HEK293 (cell line): Measurements from ENCODE around the gene TBC1D9B.

Experiments
- CTCF ChIA-PET: fragments of 350-600 bp; formaldehyde crosslinking; extraction: SDS; loops from one replicate; lab custom pipeline; 2021; ENCODE audit warnings: antibody characterized with exemption; lab: Yijun Ruan, JAX
- POLR2A ChIA-PET: fragments of 300-600 bp; formaldehyde crosslinking; extraction: SDS; loops from one replicate; lab custom pipeline; 2020; ENCODE audit warnings: antibody characterized with exemption, inconsistent platforms; lab: Yijun Ruan, JAX
- H3K27ac ChIP-seq: fragments of 200-500 bp; sonication (Bioruptor generic); 2 replicates; pipeline ENCODE4 v1.5.1; 2014; ENCODE audit warnings: low read depth, low read length, control low read depth, inconsistent platforms; ENCODE audit errors: extremely low read depth
- H3K36me3 ChIP-seq, 2 experiments: fragments of 200-500 bp in 1 of 2; sonication (Bioruptor generic) in 1 of 2; 1 replicate in 1 of 2; 2 replicates in 1 of 2; pipeline ENCODE4 v1.5.1; 2014 to 2017; ENCODE audit warnings: inconsistent platforms in 2 of 2, low read length in 2 of 2; ENCODE audit not compliant: control insufficient read depth in 2 of 2, insufficient read depth in 1 of 2
- H3K4me1 ChIP-seq: fragments of 200-500 bp; sonication (Bioruptor generic); 2 replicates; pipeline ENCODE4 v1.5.1; 2014; ENCODE audit warnings: mild to moderate bottlenecking, low read length, inconsistent platforms; ENCODE audit not compliant: control insufficient read depth, insufficient read depth
- H3K4me3 ChIP-seq: 2 replicates; pipeline ENCODE4 v1.5.1; 2011; ENCODE audit warnings: low read depth, mild to moderate bottlenecking, control low read depth, low read length, moderate library complexity
- H3K9me3 ChIP-seq: fragments of 200-500 bp; sonication (Bioruptor generic); 2 replicates; pipeline ENCODE4 v1.5.1; 2014; ENCODE audit warnings: low read depth, low read length, inconsistent platforms; ENCODE audit not compliant: control insufficient read depth, insufficient read depth
- MZF1 ChIP-seq: fragments of 450-650 bp; formaldehyde crosslinking; IDR thresholded peaks from 2 replicates; pipeline ENCODE4 v1.5.1; 2017; ENCODE audit warnings: missing biosample characterization, missing genetic modification characterization, borderline replicate concordance
- SP3 ChIP-seq: fragments of 450-650 bp; formaldehyde crosslinking; IDR thresholded peaks from 2 replicates; pipeline ENCODE4 v1.5.1; 2016; ENCODE audit warnings: missing biosample characterization, missing genetic modification characterization
- WT1 ChIP-seq: fragments of 450-650 bp; formaldehyde crosslinking; IDR thresholded peaks from 2 replicates; pipeline ENCODE4 v1.5.1; 2016; ENCODE audit warnings: missing biosample characterization, missing genetic modification characterization
- ZBTB17 ChIP-seq: fragments of 450-650 bp; formaldehyde crosslinking; IDR thresholded peaks from 2 replicates; pipeline ENCODE4 v1.5.1; 2016; ENCODE audit warnings: missing biosample characterization, missing genetic modification characterization
- ZFHX2 ChIP-seq: fragments of 450-650 bp; formaldehyde crosslinking; conservative IDR thresholded peaks from 2 replicates; pipeline ENCODE4 v1.5.1; 2016; ENCODE audit warnings: missing biosample characterization, missing genetic modification characterization
- ZNF138 ChIP-seq: fragments of 450-650 bp; formaldehyde crosslinking; IDR thresholded peaks from 2 replicates; pipeline ENCODE4 v1.5.1; 2016; ENCODE audit warnings: missing biosample characterization, missing genetic modification characterization, borderline replicate concordance
- ZNF169 ChIP-seq: fragments of 450-650 bp; formaldehyde crosslinking; IDR thresholded peaks from 2 replicates; pipeline ENCODE4 v1.5.1; 2016; ENCODE audit warnings: missing biosample characterization, missing genetic modification characterization
- ZNF184 ChIP-seq: fragments of 450-650 bp; IDR thresholded peaks from 2 replicates; pipeline ENCODE4 v1.5.1; 2018; ENCODE audit warnings: missing biosample characterization, mild to moderate bottlenecking, missing genetic modification characterization
- ZNF350 ChIP-seq: fragments of 450-650 bp; formaldehyde crosslinking; IDR thresholded peaks from 2 replicates; pipeline ENCODE4 v1.5.0; 2017; ENCODE audit warnings: missing biosample characterization, mild to moderate bottlenecking, missing genetic modification characterization
- ZNF394 ChIP-seq: fragments of 450-650 bp; formaldehyde crosslinking; IDR thresholded peaks from 2 replicates; pipeline ENCODE4 v1.5.1; 2016; ENCODE audit warnings: missing biosample characterization, missing genetic modification characterization, mild to moderate bottlenecking, moderate library complexity, borderline replicate concordance
- ZNF404 ChIP-seq: fragments of 450-650 bp; formaldehyde crosslinking; IDR thresholded peaks from 2 replicates; pipeline ENCODE4 v1.5.1; 2017; ENCODE audit warnings: missing biosample characterization, missing genetic modification characterization
- ZNF560 ChIP-seq: fragments of 450-650 bp; formaldehyde crosslinking; IDR thresholded peaks from 2 replicates; pipeline ENCODE4 v1.5.1; 2017; ENCODE audit warnings: missing biosample characterization, missing genetic modification characterization, borderline replicate concordance
- ZNF600 ChIP-seq: fragments of 450-650 bp; formaldehyde crosslinking; IDR thresholded peaks from 2 replicates; pipeline ENCODE4 v1.5.1; 2016; ENCODE audit warnings: missing biosample characterization, missing genetic modification characterization
- ZNF658 ChIP-seq: fragments of 450-650 bp; formaldehyde crosslinking; IDR thresholded peaks from 2 replicates; pipeline ENCODE4; 2016; ENCODE audit warnings: missing biosample characterization, missing genetic modification characterization
- ZNF830 ChIP-seq: fragments of 450-650 bp; IDR thresholded peaks from 2 replicates; pipeline ENCODE4 v1.5.0; 2018; ENCODE audit warnings: missing biosample characterization, missing genetic modification characterization, low read depth, mild to moderate bottlenecking, moderate library complexity
- TF ChIP-seq, protein P1 (sequence below): fragments of 450-650 bp; formaldehyde crosslinking; IDR thresholded peaks from 2 replicates; pipeline ENCODE4 v1.5.1; 2017; ENCODE audit warnings: missing biosample characterization, missing genetic modification characterization
- TF ChIP-seq, protein P2 (sequence below): fragments of 450-650 bp; formaldehyde crosslinking; IDR thresholded peaks from 2 replicates; pipeline ENCODE4 v1.5.1; 2016; ENCODE audit warnings: missing biosample characterization, missing genetic modification characterization
- TF ChIP-seq, protein P3 (sequence below): fragments of 450-650 bp; formaldehyde crosslinking; IDR thresholded peaks from 2 replicates; pipeline ENCODE4 v1.5.1; 2017; ENCODE audit warnings: missing biosample characterization, missing genetic modification characterization

The TBC1D9B gene

DNA sequence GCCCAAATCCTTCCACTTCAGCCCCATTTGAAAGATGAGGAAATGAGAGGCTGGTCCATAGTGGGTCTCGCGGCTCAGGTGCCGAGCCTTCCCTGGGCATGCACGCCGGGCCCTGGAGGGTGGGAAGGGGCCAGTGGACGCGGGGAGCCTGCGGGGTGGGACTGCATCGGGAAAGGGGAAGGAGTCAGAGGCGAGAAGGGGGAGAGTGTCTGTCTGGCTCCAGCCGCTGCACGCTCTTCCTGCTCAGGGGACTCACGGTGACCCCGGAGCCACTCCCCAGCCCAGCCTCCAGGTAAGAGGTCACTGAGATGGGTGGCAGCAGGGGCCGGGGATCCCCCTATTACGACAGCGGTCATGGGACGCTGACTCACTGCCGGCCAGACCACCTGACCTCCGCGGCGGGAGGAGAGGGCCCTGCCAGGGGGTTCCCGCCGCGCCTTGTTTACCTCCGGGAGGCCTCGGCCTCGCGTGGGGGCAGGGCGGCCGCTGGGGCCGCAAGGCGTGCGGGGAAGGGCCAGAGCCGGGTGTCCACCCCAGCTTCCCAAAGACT, 88.9 kb downstream of the TBC1D9B start (continued):
- TF ChIP-seq ZNF169 (tag by site-specific recombination) (no peak), ZNF658 (tag by site-specific recombination) (no peak), ZNF830 (no peak), ZNF560 (tag by site-specific recombination) (no peak), ZNF350 (tag by site-specific recombination) (no peak), ZNF394 (tag by site-specific recombination) (peak; percentile 82), ZNF404 (tag by site-specific recombination) (no peak)
- TF ChIP-seq, protein P1, sequence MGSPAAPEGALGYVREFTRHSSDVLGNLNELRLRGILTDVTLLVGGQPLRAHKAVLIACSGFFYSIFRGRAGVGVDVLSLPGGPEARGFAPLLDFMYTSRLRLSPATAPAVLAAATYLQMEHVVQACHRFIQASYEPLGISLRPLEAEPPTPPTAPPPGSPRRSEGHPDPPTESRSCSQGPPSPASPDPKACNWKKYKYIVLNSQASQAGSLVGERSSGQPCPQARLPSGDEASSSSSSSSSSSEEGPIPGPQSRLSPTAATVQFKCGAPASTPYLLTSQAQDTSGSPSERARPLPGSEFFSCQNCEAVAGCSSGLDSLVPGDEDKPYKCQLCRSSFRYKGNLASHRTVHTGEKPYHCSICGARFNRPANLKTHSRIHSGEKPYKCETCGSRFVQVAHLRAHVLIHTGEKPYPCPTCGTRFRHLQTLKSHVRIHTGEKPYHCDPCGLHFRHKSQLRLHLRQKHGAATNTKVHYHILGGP (tag by site-specific recombination): no peak; the same call in 1 of the 2 replicates

DNA sequence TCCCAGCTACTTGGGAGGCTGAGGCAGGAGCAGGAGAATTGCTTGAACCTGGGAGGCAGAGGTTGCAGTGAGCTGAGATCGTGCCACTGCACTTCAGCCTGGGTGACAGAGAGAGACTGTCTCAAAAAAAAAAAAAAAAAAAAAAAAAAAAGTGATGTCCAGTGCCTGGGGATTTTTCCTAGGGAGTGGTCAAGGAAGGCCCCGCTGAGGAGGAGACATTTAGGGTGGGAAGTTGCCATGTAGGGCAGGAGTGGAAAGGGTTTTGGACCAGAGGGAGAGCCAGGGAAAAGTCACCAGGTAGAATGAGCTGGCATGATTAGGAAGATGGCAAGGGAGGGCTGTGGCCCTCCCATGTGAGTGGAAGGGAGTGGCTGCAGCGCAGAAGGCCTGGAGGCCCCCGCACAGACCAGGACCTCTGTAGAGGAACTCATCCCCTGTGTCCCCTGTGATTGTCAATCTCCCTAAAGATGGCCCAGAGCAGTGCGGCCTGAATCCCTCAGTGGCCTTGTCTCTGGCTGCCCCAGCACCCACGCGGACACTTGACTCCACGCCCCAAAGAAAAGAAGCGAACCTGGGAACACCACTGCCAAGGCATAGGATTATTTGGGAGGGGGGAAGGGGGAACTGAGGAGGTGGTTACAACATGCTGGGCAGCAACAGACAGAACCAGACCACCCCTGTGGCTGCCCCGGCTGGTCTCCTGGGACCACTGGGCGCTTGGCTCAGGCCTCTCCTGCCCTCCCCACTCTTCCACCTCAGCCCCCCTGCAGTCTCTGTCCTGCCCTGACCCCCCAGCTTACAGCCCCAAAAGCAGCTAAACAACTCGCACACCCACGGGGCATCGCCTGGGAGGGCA, 89.6 kb downstream of the TBC1D9B start:
- TF ChIP-seq SP3 (no peak), MZF1 (peak; percentile 99), ZBTB17 (tag by site-specific recombination) (peak; percentile 50; the same call in 1 of the 2 replicates), ZFHX2 (tag by site-specific recombination) (peak; percentile 3; the same call in 1 of the 2 replicates), WT1 (tag by site-specific recombination) (peak; percentile 65), ZNF600 (tag by site-specific recombination) (peak; percentile 11; the same call in 1 of the 2 replicates), ZNF184 (tag by site-specific recombination) (no peak)
- TF ChIP-seq, protein P2, sequence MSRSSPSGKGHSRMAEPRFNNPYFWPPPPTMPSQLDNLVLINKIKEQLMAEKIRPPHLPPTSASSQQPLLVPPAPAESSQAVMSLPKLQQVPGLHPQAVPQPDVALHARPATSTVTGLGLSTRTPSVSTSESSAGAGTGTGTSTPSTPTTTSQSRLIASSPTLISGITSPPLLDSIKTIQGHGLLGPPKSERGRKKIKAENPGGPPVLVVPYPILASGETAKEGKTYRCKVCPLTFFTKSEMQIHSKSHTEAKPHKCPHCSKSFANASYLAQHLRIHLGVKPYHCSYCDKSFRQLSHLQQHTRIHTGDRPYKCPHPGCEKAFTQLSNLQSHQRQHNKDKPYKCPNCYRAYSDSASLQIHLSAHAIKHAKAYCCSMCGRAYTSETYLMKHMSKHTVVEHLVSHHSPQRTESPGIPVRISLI (tag by site-specific recombination): peak; percentile 98
- peak overlapping the region; percentile 21 for H3K4me3 ChIP-seq
- H3K27ac ChIP-seq: peak overlapping the region; percentile 92
- ChIA-PET POLR2A (interaction anchor here (0.6 kb wide), 1 partner anchor 36 kb away, joined by 3 read pairs; no protein-coding TSS in a partner anchor), CTCF (no interaction called here)
- peaks cover 19% of the 10 kb centered on the region for H3K4me1 ChIP-seq
- peaks cover 7 to 40% of the 10 kb centered on the region in 2 experiments; a peak in 2 of 3 replicates for H3K36me3 ChIP-seq
- no peaks in the 10 kb centered on the region for H3K9me3 ChIP-seq

DNA sequence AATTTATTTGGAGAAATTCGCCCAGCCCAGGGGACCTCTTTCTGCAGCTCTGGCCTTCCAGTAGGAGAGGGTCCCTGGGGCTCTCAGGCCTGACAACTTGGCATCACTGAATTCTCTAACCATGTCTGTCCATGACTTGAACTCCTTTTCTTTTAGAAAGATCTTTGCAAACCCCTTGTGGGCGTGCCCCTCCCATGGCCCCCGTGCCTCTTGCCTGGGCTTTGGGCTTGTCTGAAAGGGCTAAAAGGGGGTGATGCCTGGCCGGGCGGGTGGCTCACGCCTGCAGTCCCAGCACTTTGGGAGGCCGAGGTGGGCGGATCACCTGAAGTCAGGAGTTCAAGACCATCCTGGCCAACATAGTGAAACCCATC, 90.2 kb downstream of the TBC1D9B start:
- Histone ChIP-seq H3K9me3 (no peaks in the 10 kb centered on the region), H3K4me3 (no peak overlapping the region), H3K36me3 (peaks cover 5 to 40% of the 10 kb centered on the region in 2 experiments; a peak in 2 of 3 replicates), H3K4me1 (peaks cover 18% of the 10 kb centered on the region), H3K27ac (no peak overlapping the region)
- ChIA-PET POLR2A (no interaction called here), CTCF (no interaction called here)
- TF ChIP-seq ZNF138 (no peak), ZFHX2 (tag by site-specific recombination) (peak; percentile 44; the same call in 1 of the 2 replicates)
- TF ChIP-seq, protein P3, sequence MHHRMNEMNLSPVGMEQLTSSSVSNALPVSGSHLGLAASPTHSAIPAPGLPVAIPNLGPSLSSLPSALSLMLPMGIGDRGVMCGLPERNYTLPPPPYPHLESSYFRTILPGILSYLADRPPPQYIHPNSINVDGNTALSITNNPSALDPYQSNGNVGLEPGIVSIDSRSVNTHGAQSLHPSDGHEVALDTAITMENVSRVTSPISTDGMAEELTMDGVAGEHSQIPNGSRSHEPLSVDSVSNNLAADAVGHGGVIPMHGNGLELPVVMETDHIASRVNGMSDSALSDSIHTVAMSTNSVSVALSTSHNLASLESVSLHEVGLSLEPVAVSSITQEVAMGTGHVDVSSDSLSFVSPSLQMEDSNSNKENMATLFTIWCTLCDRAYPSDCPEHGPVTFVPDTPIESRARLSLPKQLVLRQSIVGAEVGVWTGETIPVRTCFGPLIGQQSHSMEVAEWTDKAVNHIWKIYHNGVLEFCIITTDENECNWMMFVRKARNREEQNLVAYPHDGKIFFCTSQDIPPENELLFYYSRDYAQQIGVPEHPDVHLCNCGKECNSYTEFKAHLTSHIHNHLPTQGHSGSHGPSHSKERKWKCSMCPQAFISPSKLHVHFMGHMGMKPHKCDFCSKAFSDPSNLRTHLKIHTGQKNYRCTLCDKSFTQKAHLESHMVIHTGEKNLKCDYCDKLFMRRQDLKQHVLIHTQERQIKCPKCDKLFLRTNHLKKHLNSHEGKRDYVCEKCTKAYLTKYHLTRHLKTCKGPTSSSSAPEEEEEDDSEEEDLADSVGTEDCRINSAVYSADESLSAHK: no peak
